Measurements from ENCODE around the gene SRSF3. TPM values are rescaled to one million over a fixed set of nuclear protein-coding genes. Genes with fewer than 3 reads are reported as not detected.
"Not testable (repeated sequence)": the region's sequence is repeated elsewhere in the genome, so short reads cannot be mapped to it uniquely, and the experiment has no call there.

Gene SRSF3
- total RNA-seq, 2 experiments from 2014 or later, result 585 to 589 TPM

DNA sequence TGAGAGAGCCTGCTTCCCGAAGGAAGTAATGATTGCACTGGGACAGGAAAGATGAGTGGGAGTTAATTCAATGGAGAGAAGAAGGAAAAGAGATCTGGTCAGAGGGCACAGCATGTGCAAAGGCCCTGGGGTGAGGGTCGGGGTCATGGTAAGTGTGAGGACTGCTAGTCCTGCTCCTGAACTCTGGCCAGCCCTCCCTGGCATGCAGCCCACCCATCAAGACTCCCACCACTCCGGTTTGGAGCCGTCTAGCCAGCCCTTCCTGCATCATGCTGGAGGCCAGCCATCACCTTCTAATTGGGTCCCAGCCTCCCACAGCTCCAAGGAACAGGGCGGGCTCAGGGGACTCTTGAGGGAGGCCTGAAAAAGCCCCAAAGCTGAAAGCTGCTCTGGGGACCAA, 42.1 kb downstream of the SRSF3 start:
- Mint-ChIP-seq H3K4me3 (no peak overlapping the region), H3K27ac (no peak overlapping the region), H3K4me1 (no peaks in the 10 kb centered on the region), H3K36me3 (no peaks in the 10 kb centered on the region), H3K27me3 (no peaks in the 10 kb centered on the region), H3K9me3 (no peaks in the 10 kb centered on the region)
- DNase-seq, result no peak

- no peaks in the 10 kb centered on the region for H3K9me3 Mint-ChIP-seq
- no peak overlapping the region for H3K27ac Mint-ChIP-seq
- H3K4me3 Mint-ChIP-seq, result no peak overlapping the region
- DNase-seq, result no peak
- no peaks in the 10 kb centered on the region for H3K27me3 Mint-ChIP-seq
- H3K4me1 Mint-ChIP-seq, result no peaks in the 10 kb centered on the region
- H3K36me3 Mint-ChIP-seq, result no peaks in the 10 kb centered on the region
Measured at GRCh38 chr6:36636687-36637418, 42.7 kb downstream of the SRSF3 start.

- Mint-ChIP-seq H3K27me3 (no peaks in the 10 kb centered on the region), H3K27ac (no peak overlapping the region), H3K4me3 (no peak overlapping the region), H3K36me3 (no peaks in the 10 kb centered on the region), H3K4me1 (no peaks in the 10 kb centered on the region), H3K9me3 (no peaks in the 10 kb centered on the region)
- DNase-seq, result no peak
Measured at GRCh38 chr6:36638579-36638978, 44.4 kb downstream of the SRSF3 start.

DNA sequence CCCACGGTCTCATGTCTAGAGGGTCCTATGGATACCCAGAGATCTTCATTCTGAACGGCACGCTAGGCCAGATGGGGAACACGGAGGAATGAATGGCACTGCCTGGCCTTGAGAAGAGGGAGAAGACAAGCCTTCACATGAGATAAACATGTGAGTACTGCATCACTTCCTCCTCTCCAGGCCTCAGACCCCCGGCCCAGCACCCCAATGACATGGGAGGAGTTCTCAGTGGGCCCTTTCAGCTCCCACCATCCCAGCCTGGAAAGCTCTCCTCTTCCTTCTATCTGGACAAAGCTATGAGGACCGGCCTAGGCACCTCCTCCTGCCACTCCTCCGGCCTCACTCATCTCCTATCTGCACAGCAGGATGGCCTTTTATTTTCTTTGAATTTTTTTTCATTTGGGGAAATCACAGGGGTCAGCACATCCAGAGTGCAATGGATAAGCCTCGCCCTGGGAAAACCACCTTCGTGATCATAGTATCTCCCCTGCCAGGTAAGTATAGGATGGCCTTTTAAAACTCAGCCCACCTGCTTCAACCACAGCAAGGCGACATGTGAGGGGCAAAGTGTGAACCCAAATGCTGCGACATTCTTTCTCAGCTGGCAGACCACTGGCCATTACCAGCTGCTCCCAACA, 45.1 kb downstream of the SRSF3 start:
- Mint-ChIP-seq H3K4me1 (no peaks in the 10 kb centered on the region), H3K4me3 (no peak overlapping the region), H3K9me3 (no peaks in the 10 kb centered on the region), H3K27me3 (no peaks in the 10 kb centered on the region), H3K27ac (no peak overlapping the region), H3K36me3 (no peaks in the 10 kb centered on the region)
- no peak for DNase-seq

DNA sequence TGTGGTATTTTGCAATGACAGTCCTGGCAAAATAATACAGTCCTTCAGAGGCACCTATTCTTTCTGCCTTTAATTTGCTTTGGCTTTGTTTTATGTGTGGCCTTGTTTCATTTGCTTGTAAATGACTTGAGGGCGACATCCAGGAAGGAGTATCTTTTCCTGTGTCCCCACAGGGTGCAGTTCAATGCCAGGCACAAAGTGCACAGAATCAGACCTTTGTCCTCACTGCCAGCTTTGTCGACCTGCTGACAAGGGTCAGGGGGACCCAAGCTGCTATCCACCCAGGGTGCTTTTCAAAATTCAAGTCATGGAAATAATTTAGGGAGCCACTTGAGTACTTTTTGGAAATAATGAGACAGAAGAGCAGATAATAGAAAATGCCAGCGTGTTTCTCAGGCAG, 47.4 kb downstream of the SRSF3 start:
- no peaks in the 10 kb centered on the region for H3K9me3 Mint-ChIP-seq
- H3K27me3 Mint-ChIP-seq, result no peaks in the 10 kb centered on the region
- no peaks in the 10 kb centered on the region for H3K4me1 Mint-ChIP-seq
- H3K4me3 Mint-ChIP-seq, result no peak overlapping the region
- H3K27ac Mint-ChIP-seq, result no peak overlapping the region
- no peaks in the 10 kb centered on the region for H3K36me3 Mint-ChIP-seq
- no peak for DNase-seq

GRCh38 chr6:36642913-36643817, 49.0 kb downstream of the SRSF3 start:
- Mint-ChIP-seq H3K4me3 (no peak overlapping the region), H3K27ac (no peak overlapping the region), H3K36me3 (no peaks in the 10 kb centered on the region), H3K4me1 (no peaks in the 10 kb centered on the region), H3K9me3 (no peaks in the 10 kb centered on the region), H3K27me3 (no peaks in the 10 kb centered on the region)
- DNase-seq, result no peak

- Mint-ChIP-seq H3K27me3 (no peaks in the 10 kb centered on the region), H3K36me3 (no peaks in the 10 kb centered on the region), H3K27ac (no peak overlapping the region), H3K4me3 (no peak overlapping the region), H3K9me3 (no peaks in the 10 kb centered on the region), H3K4me1 (no peaks in the 10 kb centered on the region)
- no peak for DNase-seq
Measured at GRCh38 chr6:36643977-36644376, 49.8 kb downstream of the SRSF3 start.

DNA sequence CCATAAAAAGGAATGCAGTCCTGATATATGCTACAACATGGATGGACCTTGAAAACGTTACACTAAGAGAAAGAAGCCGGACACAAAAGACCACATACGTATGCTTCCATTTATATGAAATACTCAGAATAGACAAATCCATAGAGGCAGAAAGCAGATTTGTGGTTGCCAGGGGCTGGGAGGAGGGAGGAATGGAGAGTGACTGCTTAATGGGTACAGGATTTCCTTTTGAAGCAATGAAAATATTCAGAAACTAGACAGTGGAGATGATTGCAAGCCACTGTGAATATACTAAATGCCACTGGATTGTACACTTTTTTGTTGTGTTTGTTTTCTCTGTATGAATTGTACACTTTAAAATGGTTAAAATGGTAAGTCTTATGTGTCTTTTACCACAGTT, 54.9 kb downstream of the SRSF3 start:
- H3K27me3 Mint-ChIP-seq, result peaks cover 4% of the 10 kb centered on the region
- no peak overlapping the region for H3K4me3 Mint-ChIP-seq
- H3K4me1 Mint-ChIP-seq, result no peaks in the 10 kb centered on the region
- no peaks in the 10 kb centered on the region for H3K9me3 Mint-ChIP-seq
- no peaks in the 10 kb centered on the region for H3K36me3 Mint-ChIP-seq
- H3K27ac Mint-ChIP-seq, result no peak overlapping the region
- DNase-seq, result no peak

GRCh38 chr6:36649701-36650484, 55.7 kb downstream of the SRSF3 start:
- Mint-ChIP-seq H3K4me1 (peaks cover under 1% of the 10 kb centered on the region), H3K4me3 (no peak overlapping the region)

GRCh38 chr6:36650848-36651478, 56.8 kb downstream of the SRSF3 start:
- Mint-ChIP-seq H3K36me3 (no peaks in the 10 kb centered on the region), H3K27me3 (peaks cover 7% of the 10 kb centered on the region), H3K27ac (no peak overlapping the region), H3K4me3 (no peak overlapping the region), H3K4me1 (peaks cover 5% of the 10 kb centered on the region), H3K9me3 (no peaks in the 10 kb centered on the region)
- no peak for DNase-seq

More at GRCh38 chr6:36649701-36650484, 55.7 kb downstream of the SRSF3 start:
- DNase-seq, result no peak
- Mint-ChIP-seq H3K9me3 (no peaks in the 10 kb centered on the region), H3K27ac (no peak overlapping the region), H3K27me3 (peaks cover 4% of the 10 kb centered on the region), H3K36me3 (no peaks in the 10 kb centered on the region)

- peaks cover 12% of the 10 kb centered on the region for H3K27me3 Mint-ChIP-seq
- H3K27ac Mint-ChIP-seq, result no peak overlapping the region
- H3K4me3 Mint-ChIP-seq, result no peak overlapping the region
- H3K4me1 Mint-ChIP-seq, result peaks cover 5% of the 10 kb centered on the region
- no peaks in the 10 kb centered on the region for H3K36me3 Mint-ChIP-seq
- no peak for DNase-seq
- no peaks in the 10 kb centered on the region for H3K9me3 Mint-ChIP-seq
Measured at GRCh38 chr6:36651659-36652379, 57.7 kb downstream of the SRSF3 start.

DNA sequence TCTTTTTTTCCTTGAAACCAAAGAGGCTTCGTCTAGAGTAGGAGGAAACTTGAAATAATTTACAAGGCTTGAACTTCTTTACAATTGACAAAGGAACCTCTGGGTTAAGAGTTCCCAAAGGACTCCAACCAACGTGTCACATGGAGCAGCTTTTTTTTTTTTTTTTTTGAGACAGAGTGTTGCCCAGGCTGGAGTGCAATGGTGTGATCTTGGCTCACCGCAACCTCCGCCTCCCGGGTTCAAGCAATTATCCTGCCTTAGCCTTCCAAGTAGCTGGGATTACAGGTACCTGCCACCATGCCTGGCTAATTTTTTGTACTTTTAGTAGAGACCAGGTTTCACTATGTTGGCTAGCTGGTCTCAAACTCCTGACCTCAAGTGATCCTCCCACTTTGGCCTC, 60.3 kb downstream of the SRSF3 start:
- H3K36me3 Mint-ChIP-seq, H3K4me1 Mint-ChIP-seq, H3K27ac Mint-ChIP-seq, H3K9me3 Mint-ChIP-seq, H3K4me3 Mint-ChIP-seq, DNase-seq: not testable (repeated sequence)
- peaks cover 14% of the 10 kb centered on the region for H3K27me3 Mint-ChIP-seq
